ENCODE results near the gene THSD4. TPM values are rescaled to one million over a fixed set of nuclear protein-coding genes. Genes with fewer than 3 reads are reported as not detected.

The THSD4 gene
- total and polyA plus RNA-seq, 2 of the 8 experiments (the other 6 are each of a cell fraction or from before 2014, with no cell fraction given), result 2.5 to 6.2 TPM

- TF ChIP-seq CHD7 (IDR thresholded peaks at IDR 0.05; ENCODE audit: insufficient replicate concordance, low read length), result no peak
Measured at GRCh38 chr15:71306538-71306937, 191.3 kb downstream of the THSD4 start (continued).

Data from H1 (cell line).